Activated naive CD4-positive, alpha-beta T cell treated with anti-CD3 and anti-CD28 coated beads, Interleukin-2, amount 50 U/mL, for 16 hours (primary cell): ENCODE measurements around the gene TRAPPC3L.

Experiments
- DNase-seq: peaks from one replicate; pipeline ENCODE4 v3.0.0-alpha.2; 2020

TRAPPC3L gene

DNA sequence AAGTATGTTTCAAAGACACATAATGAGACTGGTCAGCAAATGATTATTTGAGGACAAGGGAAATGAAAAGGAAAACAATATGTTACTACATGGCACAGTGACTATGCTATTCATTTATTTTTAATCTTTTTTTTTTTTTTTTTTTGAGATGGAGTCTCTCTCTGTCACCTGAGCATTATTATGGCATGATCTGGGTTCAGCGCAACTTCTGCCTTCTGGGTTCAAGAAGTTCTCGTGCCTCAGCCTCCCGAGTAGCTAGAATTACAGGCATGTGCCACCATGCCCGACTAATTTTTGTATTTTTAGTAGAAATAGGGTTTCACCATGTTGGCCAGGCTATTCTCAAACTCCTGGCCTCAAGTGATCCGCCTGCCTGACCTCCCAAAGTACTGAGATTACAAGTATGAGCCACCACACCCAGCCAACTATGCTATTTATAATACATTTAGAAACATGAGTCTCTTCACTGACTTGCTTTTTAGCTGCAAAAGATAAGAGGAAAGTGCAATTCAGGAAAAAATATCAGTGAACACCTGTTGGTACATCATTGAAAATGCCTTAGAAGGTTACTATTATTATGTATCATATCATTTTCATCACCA lies 11.4 kb upstream of the TRAPPC3L start:
- DNase-seq = no peak

DNA sequence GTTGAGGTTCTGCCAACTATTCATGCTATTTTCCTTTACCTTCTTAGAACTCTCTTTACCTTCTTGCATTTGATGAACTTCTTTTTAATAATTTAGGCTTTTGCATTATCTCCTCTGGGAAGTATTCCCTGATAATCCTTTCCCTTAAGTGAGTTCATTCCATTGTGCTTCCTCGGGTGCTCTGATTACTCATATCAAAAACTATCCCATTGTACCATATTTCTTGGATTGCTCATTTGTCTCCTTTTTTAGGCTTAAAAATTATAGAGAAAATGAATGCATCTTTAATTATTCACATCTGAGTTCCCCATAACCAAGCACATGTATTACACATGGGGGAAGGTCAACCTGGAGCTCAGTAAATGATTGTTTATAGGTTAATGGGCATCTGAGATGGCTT lies 10.6 kb upstream of the TRAPPC3L start:
- DNase-seq = no peak

DNA sequence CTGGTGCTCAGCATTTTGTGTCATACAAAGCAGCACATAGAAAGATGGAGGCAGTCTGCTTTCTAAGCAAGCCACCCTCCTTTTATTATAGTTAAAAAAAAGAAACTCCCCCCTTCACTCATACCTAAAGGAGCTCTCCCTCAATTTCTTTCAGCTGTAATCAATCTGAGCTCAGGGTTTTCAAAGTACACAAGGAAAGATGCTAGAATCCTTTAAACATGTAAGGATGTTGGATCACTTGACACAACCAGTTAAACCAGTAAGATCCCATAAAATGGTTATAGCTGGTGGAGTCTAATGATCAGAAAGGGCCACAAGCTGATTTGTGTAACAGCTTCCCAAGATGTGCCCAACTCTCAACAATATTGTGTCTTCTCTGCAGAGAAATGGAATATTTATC lies 8.0 kb upstream of the TRAPPC3L start, which contains the start of gene CALHM4:
Gene CALHM4, plus strand, starts transcription at position 301 of the 400 bp plus-strand sequence. Its CDS starts 43 bp downstream, at position 344.
- no peak for DNase-seq

DNA sequence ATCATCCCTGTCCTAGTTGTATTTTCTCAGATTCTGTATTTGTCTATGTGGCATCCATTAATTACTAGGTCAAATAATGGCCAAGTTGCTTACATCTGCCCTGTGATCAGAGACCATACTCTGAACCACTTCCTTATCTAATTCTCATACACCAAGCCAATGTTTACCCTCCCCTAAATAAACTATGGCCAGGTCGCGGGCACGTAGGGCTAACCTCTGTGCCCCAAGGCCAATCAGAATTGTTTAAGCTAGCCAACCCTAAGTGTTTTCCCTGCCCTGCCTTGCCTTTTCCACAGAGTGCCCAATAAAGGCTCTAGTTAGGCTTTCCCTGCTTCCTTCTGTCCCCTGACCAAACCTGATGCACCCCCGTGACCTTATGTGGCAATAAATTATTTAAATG lies 5.3 kb upstream of the TRAPPC3L start:
- DNase-seq = no peak

DNA sequence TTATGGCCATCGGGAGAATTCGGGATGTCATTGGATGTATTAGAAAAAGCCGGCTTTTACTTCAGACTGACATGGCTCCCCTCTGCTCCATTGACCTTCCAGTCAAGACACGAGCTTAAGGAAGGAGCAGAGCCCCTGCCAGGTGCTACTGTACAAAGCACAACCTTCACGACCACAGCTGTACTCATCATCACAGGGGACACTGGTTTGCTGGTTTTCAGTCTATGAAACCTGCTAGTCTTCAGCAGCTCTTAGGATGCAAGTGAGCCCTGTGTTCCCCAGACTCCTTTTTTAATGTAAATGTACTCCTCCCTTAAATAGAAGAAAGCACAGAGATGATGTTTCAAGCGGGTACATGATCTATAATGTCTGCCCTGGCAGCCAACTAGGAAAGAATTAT lies 1.9 kb upstream of the TRAPPC3L start:
- DNase-seq = no peak

DNA sequence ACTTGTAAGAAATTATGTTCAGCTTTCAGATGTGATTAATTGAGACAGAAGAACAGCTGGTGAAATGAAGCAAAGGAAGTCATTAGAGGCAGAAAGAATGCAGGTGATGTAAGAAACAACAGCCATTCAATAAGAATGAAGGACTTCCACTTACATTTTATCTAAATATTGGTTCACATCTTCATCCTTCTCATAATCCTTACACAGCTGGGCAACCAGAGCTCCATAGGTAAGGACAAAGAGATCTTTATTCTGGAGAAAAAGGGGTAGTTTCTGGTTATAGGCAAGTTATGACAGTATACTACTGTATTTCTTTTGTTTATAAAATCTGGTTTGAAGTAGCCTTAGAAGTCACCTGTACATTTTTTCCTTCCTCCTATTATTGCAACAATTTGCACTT lies 2.3 kb downstream of the TRAPPC3L start:
- no peak for DNase-seq

DNA sequence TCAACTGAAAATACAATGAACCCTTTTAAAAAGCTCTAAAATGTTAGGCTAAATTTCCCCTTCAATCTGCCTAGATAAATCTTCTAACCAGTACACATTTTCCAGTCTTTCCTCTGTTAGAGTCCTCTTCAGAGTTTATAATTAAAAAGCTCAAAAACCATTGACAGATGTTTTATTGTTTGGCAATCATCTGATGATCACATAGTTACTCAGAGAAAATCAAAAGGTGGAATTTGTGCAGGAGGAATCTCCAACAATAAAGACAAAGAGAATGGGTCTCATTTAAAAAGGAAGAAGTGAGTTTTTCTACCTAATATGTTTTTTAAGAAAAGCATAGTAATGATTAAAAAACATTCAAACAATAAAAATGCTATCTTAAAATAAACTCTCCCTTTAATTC lies 3.1 kb downstream of the TRAPPC3L start:
- no peak for DNase-seq

DNA sequence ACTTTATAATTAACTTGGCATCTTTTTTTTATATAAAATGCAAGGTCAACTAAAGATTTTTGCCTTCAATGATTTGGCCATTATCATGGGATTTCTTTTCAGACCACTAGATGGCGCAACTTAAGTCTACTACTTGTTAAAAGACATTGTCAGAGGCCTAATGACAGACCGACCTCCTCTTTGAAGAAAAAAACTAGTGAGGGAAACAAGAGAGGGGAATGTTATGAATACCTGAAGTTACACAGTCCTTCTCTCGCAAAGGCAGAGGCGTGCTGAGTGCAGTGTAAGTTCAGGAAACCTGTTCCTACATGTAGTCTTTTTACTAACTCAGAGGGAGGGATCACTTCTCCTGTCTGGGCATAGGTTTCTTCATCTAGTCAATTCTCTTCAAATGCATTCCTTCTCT lies 9.3 kb downstream of the TRAPPC3L start:
- DNase-seq = no peak

DNA sequence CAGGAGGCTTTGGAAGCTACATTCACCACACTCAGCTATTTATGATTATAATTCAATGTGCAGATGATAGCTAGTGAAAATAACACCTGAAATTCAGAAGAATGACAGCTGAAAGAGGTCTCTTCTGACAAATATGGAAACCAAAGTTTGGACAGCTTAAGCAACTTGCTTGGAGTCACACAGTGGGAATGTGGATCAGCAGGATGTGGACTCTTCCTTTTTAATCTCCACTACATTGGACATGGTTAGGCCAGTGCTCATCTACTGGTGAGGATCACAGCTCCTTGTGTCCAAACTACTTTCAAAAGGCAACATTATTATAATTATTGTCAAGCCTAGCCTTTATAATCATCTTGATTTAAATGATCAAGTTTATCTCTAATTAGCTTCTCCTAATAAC lies 10.4 kb downstream of the TRAPPC3L start:
- no peak for DNase-seq

DNA sequence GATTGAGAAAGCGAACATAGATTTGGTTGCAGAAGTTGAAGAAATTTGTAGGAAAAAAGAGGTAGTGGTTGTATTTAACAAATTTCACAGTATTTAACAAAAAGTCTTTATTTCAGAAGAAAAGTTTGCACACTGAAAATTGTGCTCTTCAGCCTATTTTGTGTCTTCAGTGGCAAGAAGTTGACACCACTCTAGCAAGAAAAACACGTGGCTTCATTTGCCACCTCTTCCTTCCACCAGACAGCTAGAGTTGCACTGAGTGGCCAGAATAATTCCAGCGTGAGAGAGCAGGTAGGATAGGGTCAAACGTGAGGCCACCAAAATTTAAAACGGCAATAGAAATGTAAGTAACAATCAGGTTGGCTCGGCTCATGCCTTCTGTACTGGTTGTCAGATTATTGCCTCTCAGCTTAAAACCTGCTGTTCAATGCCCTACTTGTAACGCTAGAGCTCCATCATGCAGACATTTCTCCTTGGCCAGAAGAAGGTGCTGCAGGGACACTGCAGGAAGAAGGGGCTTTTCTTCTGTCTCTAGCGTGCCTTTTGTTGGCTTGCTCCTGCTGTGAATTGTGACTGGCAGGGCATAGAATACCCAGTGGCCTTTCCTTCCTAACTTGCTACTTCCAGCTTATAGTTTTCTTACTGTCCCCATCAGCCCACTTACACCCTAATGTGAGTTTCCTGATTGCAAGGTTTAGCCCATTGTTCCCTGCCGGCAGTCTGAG lies 12.1 kb downstream of the TRAPPC3L start:
- no peak for DNase-seq

DNA sequence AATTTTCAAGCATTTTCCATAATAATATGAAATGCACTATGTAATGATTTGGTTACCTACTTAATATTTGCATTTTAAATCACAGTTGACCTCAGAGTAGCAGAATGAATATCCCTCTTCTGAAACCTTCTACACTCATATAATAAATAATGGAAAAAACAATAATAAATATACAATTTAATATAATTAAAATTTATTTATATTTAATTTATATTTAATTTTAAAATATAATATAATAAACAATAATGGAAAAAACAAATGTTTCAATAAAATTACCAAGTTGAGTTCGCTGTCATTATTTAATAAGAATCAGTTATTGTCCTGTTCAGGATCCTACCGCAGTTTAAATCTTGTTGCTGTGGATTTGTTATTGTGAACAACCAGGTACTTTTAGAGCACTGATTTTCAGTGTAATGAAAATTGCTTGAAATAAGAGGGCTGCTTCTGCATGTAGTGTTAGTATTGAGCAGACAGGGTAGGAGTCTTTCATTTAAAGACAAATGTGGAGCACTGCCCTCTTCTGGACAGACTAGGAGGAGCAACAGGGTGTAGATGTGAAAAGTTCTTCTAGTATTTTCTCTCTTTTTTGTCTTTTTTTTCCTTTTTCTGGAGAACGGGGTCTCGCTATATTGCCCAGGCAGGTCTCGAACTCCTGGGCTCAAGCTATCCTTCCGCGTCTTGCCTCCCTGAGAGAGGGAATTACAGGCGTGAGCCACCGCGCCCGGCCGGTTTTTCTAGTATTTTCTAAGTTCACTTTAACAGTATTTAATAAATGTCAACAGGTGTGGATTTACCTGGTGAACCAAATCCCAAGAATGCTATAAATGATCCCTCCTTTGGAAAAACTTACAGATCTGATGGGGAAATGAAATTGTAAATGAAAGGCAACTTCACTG lies 13.6 kb downstream of the TRAPPC3L start:
- DNase-seq = peak; percentile 61

DNA sequence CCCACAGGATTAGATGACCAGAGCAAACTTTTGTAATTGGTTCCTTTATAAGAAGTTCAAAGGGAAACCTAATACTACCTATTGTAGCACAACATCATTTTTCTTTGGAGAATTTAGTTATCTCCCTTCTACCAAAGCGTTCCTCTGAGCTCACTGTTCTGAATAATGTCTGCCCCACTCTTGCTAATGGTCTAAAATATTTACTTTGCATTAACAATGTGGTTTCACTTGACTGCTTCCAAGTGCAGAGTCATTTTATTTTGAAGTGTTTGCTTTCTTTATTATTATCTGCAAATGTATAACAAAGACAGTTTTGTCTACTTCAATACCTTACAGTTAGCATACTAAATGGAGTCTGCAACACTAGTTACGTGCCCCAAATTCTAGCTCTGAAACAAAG lies 15.0 kb downstream of the TRAPPC3L start:
- no peak for DNase-seq

DNA sequence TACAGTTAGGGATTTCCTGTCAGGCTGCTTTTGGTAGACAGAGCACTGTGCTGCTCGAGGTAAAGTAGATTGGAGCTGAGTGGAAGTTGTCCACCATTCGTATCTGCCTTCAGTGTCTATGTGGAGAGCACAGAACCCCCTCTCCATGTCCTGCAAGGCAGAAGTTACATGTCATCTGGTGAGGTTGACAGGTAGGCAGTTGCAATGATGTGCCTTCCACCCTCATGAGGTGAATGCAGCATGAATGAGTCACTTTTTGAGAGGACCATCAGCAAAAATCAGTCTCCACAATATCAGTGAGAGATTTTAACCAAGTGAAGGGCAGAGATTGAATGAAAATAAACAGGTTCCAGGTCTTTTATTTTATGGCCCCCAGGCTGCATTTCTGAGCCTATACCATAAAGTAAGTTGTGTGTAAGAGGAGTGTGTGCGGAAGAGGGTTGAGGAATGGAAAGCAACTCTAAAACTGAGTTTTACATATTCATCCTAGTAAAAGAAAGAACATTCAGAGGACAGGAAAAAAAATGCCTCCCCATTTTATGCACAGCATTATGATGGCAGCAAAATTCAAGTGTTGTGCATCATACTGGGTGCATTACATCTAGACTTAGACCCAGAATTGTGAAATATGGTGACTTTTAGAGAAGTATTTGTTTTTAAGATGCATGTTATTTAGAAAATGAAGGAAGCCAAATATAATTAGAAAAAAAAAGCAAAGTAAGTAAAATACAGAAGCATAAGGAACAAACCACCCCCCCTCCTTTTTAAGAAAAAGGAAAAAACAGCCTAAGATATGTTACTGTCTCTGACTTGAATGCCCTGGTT lies 15.8 kb downstream of the TRAPPC3L start:
- no peak for DNase-seq

DNA sequence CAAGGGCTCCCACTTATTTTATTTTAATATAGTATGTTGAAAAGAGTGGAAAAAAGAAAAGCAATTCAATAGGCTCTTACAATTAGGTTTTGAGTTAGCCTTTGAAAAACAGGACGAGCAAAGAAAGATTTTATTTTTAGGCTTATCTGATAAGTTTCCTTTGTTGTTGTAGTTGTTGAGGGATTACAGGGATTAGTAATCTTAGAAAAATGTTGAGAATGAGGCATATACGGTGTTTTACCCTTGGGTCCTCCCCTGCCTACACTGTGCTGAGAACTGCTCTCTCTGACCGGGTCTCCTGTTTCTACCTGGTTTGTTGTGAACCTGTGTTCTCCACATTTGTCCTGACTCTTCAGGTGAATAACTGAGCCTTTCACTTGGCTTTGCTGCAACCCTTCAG lies 16.7 kb downstream of the TRAPPC3L start:
- no peak for DNase-seq

DNA sequence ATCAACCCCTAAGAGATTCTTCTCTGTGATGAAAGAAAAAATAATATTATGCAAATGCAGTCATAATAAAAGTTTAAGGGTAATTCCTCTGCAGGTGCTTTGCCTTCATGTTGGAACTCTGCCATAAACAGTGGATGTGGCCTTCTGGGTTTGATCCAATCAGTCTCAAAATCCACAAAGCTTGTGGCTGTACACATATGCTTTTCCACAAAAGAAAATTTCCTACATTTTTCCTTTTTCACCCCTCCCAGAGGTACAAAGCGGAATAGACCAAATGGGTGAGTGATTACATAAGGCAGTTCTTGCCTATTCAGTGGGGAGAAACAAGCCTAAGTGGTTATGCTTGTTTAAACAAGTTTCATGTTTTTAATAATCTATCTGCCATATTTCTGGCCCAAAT lies 17.4 kb downstream of the TRAPPC3L start:
- no peak for DNase-seq

DNA sequence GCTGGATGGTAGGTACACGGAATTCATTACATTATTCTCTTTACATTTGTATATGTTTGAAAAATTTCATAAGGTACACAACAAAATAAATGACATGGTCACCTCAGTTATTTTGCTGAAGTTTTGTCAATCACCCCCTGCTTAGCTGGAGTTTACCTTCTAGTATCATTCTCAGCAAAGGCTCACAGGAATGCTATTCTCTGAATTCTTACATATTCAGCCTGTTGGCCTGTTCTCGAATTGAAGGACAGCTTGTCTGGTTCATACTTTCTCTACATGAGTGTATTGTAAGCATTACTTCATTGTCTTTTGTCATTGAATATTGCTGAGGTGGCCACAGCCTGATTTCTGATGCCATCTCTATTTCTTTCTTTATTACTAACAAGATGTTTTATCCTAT lies 21.2 kb downstream of the TRAPPC3L start:
- no peak for DNase-seq

DNA sequence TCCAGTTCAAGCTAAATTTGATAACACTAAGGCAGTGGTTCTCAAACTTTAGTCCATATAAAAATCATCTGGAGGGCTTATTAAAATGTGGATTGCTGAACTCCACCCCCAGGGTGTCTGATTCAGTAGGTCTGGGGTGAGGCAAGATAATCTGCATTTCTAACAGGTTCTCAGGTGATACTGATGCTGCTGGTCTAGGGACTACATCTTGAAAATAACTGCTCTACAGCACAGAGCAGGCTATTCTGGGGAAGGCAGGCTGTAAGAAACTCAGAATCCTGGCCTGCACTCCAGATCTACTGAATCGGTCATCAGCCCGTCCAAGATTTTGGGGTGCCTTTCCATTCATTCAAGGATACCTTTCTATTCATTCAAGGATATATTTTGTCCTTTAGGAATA lies 22.6 kb downstream of the TRAPPC3L start:
- DNase-seq = no peak

DNA sequence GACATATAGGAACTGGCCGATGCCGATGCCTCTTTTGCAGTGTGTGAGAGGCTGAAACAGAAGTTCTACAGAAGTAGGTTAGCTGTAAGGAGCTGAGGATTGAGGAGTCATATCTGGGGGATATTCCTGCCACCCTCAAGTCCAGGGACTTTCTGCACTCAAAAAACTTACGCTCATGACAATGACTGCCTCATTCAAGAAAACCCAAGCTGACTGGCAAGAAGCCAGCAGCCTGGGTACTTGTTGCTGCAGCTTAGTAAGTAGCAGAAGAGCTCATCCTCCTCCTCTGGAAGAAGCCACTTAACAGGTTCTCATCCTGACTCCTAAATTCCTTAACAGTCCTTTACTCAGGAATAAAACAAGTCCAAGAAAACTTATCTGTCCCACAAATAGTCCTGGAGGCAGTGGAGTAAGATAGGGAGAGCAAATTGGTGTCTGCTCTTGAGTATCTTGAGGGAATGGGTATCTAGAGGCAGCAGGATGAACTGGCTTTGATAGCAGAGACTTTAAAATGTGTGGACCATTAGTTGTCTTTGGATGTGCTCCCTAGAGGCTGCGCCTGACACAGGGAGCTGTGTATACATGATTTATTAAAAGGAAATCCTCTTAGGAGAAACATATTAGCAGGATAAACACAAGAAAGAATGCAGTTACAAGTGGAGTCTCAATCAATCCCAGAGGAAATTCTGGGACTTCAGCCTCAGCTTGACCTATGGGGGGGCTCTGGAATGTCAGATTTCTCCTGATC lies 26.7 kb downstream of the TRAPPC3L start:
- no peak for DNase-seq

DNA sequence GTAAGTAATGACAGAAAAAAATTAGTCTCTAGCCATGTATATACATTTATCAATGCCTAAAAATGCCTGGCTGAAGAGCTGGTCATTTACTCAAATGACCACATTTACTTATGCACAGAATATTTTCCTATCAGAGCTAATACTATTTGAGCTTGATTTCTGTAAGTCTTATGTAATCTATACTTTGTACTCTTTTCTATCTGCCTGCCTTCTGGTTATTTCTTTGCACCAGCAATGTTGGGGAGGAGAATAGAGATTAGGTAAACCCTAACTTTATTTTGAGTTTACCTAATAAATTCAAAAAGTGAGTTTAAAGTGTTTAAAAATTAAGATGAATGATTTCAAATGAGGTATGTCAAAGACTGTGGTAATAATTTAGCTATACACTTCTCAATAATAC lies 30.3 kb downstream of the TRAPPC3L start:
- DNase-seq = no peak

DNA sequence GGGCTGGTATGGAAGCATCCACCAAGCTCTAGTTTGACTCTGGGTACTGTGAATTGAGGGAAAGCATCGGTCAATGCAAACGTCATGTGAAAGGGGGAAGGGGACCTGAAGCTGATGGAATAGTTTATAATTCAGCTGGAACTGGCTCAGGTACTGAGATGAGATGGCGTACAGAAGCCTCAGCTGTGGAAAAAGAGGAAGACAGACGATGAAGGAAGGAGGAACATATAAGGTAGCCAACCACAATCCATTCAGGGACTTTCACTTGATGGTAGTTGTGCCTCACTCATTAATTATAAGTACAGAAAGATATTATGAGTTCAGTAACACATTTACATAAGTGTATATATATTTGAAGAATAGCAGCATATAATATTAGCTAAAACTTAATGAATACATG lies 31.4 kb downstream of the TRAPPC3L start:
- DNase-seq = no peak

DNA sequence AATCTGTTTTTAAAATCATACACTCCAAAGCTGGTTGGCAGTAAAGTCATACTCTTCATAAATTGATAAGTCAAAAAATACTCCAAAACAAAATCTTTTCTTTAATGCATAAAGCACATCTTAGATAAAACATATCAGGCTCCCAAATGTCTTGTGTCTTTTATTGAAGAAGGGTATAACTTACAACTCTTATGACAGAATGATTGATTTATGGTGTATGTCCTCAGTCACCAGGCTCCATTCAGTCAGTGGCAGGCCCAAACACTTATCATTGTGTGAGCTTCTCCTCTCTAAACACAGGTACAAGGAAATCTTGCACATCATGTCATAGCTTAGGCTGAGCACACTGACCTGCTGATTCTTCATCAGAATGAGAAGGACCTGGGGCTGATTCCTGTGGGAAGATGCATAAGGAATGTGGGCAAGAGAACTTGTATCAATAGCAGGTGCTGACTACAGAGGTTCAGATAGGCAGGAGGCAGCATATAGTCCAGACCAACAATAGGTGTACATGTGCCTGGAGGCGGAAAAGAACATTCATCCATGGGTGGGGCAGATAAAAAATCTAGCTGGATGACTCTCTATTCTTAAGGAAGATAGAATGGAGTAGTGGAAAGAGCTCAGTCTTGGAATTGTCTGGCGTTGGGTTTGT lies 32.1 kb downstream of the TRAPPC3L start:
- no peak for DNase-seq

DNA sequence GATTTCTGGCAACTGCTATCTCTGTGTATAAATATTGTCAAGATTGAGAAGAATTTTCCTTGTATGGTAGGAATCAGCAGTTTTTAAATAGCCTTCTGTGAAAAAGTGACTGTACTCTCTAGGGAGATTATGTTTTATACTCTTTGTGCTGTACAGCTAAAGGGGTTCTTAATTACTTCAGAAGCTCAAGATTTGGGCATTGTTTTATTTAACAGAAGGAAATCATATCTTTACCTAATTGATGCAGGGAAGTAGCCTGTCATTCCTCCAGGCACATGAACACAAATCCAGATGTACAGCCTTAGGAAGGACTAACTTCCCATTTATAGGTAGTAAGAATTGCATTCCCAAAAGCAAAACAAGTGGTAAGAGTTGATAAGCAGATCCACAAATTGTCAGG lies 32.8 kb downstream of the TRAPPC3L start:
- DNase-seq = no peak
